HepG2 (cell line): Measurements from ENCODE around the gene DNLZ. TPM values are rescaled to one million over a fixed set of nuclear protein-coding genes. Genes with fewer than 3 reads are reported as not detected.

Experiments
- ATAC-seq: fragments of 200-7000 bp; cut with Tn5 transposase; 3 replicates; pipeline ENCODE4 v1.9.1; 2020; ENCODE audit warnings: mild to moderate bottlenecking, moderate library complexity
- BruUV-seq: library from RNA; stranded (reverse); fragments of 400-500 nt; replicated peaks from 2 replicates; lab custom pipeline; 2021; lab: Mats Ljungman, UMichigan
- CTCF ChIA-PET: fragments of 300-600 bp; formaldehyde crosslinking; extraction: SDS; loops from one replicate; lab custom pipeline; 2021; ENCODE audit warnings: low total read pairs, inconsistent platforms, low intra/inter-chr PET ratio; lab: Yijun Ruan, JAX
- POLR2A ChIA-PET: fragments of 350-600 bp; sonication (Branson Sonifier 250); formaldehyde crosslinking; loops from one replicate; lab custom pipeline; 2020; ENCODE audit warnings: antibody characterized with exemption, inconsistent platforms; lab: Yijun Ruan, JAX
- DNase-seq: peaks from one replicate; pipeline ENCODE4 v3.0.0-alpha.2; 2015; ENCODE audit warnings: low spot score
- FAIRE-seq: peaks from 3 replicates; lab custom pipeline; 2011; peaks lifted over from hg19 to GRCh38; lab: Jason Lieb, UNC
- H2AFZ ChIP-seq: one replicate; pipeline ENCODE4 v1.6.1; 2011; ENCODE audit warnings: low read length, inconsistent platforms
- H3K27ac ChIP-seq: fragments of 300-600 bp; 3 replicates; pipeline ENCODE4 v1.8.0; 2011; ENCODE audit warnings: mixed run types, mild to moderate bottlenecking, mixed read lengths, low read length, inconsistent platforms; ENCODE audit not compliant: insufficient read depth; ENCODE audit errors: extremely low read length
- H3K27me3 ChIP-seq, 2 experiments: fragments of 200-600 bp in 1 of 2; 2 replicates in 1 of 2; 3 replicates in 1 of 2; pipeline versions ENCODE4 v1.6.0 to v1.8.0; 2011; ENCODE audit warnings: low read length in 2 of 2, mild to moderate bottlenecking in 2 of 2, moderate library complexity in 2 of 2, inconsistent platforms in 1 of 2; ENCODE audit not compliant: insufficient read depth in 2 of 2, control insufficient read depth in 1 of 2
- H3K36me3 ChIP-seq, 2 experiments: fragments of 200-600 bp in 1 of 2; replicated peaks in 1 of 2; 2 replicates in 1 of 2; 3 replicates in 1 of 2; pipeline versions ENCODE4 v1.5.1 to v1.8.0; 2011; ENCODE audit warnings: low read length in 2 of 2, inconsistent platforms in 1 of 2; ENCODE audit not compliant: insufficient read depth in 2 of 2, control insufficient read depth in 1 of 2
- H3K4me1 ChIP-seq: 2 replicates; pipeline ENCODE4 v1.5.1; 2012; ENCODE audit warnings: low read length, inconsistent platforms; ENCODE audit not compliant: insufficient read depth
- H3K4me2 ChIP-seq: 2 replicates; pipeline ENCODE4 v1.6.0; 2011; ENCODE audit warnings: low read depth, low read length, inconsistent platforms
- H3K4me3 ChIP-seq, 3 experiments: fragments of 200-600 bp in 1 of 3; sonication (generic), shearing (Covaris generic) in 1 of 3; replicated peaks in 1 of 3; 2 replicates each; pipeline ENCODE4 v1.5.1; 2011 to 2016; ENCODE audit warnings: low read length in 3 of 3, inconsistent platforms in 2 of 3, low read depth in 2 of 3, mild to moderate bottlenecking in 2 of 3, control low read depth in 1 of 3, mixed read lengths in 1 of 3; ENCODE audit not compliant: insufficient read depth in 1 of 3
- H3K79me2 ChIP-seq: one replicate; pipeline ENCODE4 v1.6.1; 2011; ENCODE audit warnings: low read length, inconsistent platforms; ENCODE audit not compliant: insufficient read depth
- H3K9ac ChIP-seq: 2 replicates; pipeline ENCODE4 v1.6.0; 2011; ENCODE audit warnings: mild to moderate bottlenecking, low read depth, low read length, inconsistent platforms; ENCODE audit not compliant: insufficient read depth
- H3K9me3 ChIP-seq: 2 replicates; pipeline ENCODE4 v1.5.1; 2012; ENCODE audit warnings: mild to moderate bottlenecking, low read length
- H4K20me1 ChIP-seq: 2 replicates; pipeline ENCODE4 v1.6.0; 2011; ENCODE audit warnings: inconsistent platforms, mild to moderate bottlenecking, low read length, moderate library complexity; ENCODE audit not compliant: insufficient read depth
- CSRNP1 ChIP-seq: sonication (generic); formaldehyde crosslinking; IDR thresholded peaks from 2 replicates; pipeline ENCODE4 v1.8.1; 2023; ENCODE audit warnings: mild to moderate bottlenecking, missing genetic modification reagents
- KDM2A ChIP-seq: sonication (generic); formaldehyde crosslinking; IDR thresholded peaks from 2 replicates; pipeline ENCODE4 v1.4.0; 2020; ENCODE audit warnings: low read depth, missing genetic modification reagents, borderline replicate concordance
- PAF1 ChIP-seq: IDR thresholded peaks from 2 replicates; pipeline ENCODE4 v1.6.1; 2016; ENCODE audit warnings: missing genetic modification reagents, missing compliant biosample characterization
- ZBTB25 ChIP-seq: IDR thresholded peaks from 2 replicates; pipeline ENCODE4 v1.6.1; 2018; ENCODE audit warnings: missing genetic modification reagents
- ZMYM3 ChIP-seq: sonication (generic); formaldehyde crosslinking; IDR thresholded peaks from 2 replicates; pipeline ENCODE4 v1.5.1; 2020; ENCODE audit warnings: mild to moderate bottlenecking, missing genetic modification reagents
- ZNF639 ChIP-seq: conservative IDR thresholded peaks from 2 replicates; pipeline ENCODE4 v1.6.1; 2018; ENCODE audit warnings: missing genetic modification reagents
- ZNF720 ChIP-seq: sonication (generic); formaldehyde crosslinking; IDR thresholded peaks from 2 replicates; pipeline ENCODE4 v1.4.0; 2020; ENCODE audit warnings: missing genetic modification reagents
- WGBS: methylation state at CpG from one replicate; pipeline ENCODE4 v1.1.6; 2017; ENCODE audit warnings: low lambda C conversion rate; 5-methylcytosine and 5-hydroxymethylcytosine counted together
- in situ Hi-C: cut with HindIII; loops from 2 replicates; pipeline ENCODE4 v1.10.0; 2017; ENCODE audit warnings: low pct_unique_long_range_greater_than_20kb; ENCODE audit not compliant: extremely low pct_ligation_motif_present
- intact Hi-C: fragments of 100-400 bp; cut with micrococcal nuclease; formaldehyde crosslinking; loops from one replicate; pipeline ENCODE4 v1.10.0; 2022; ENCODE audit not compliant: unreplicated experiment
- polyA plus RNA-seq, 8 experiments: library from polyadenylated mRNA; depleted of rRNA in 3 of 8; stranded (reverse) in 7 of 8; unstranded in 1 of 8; fragments of >200 nt; fragmentation: Illumina TruSeq in 4 of 8; extraction: Trizol in 4 of 8; gene quantifications; 2 replicates each; pipeline versions ENCODE4 v1.2.1 to v1.2.3, GENCODE V29; 2011 to 2016; ENCODE audit warnings: low read depth in 4 of 8, missing spikeins in 1 of 8, mixed read lengths in 1 of 8; ENCODE audit not compliant: insufficient read depth in 1 of 8
- total RNA-seq, 5 experiments: library from RNA; depleted of rRNA; stranded (reverse); fragments of >200 nt; fragmentation: Illumina TruSeq; extraction: Trizol; gene quantifications; 2 replicates each; pipeline ENCODE4 v1.2.3, GENCODE V29; 2016; ENCODE audit warnings: low read depth in 1 of 5

Gene DNLZ
- total and polyA plus RNA-seq, 2 of the 13 experiments (the other 11 are each of a cell fraction or from before 2014, with no cell fraction given), result 3.4 to 8.0 TPM

GRCh38 chr9:136353088-136353487 is 10.5 kb downstream of the DNLZ start:
- intact Hi-C loops (no loop called here), in situ Hi-C loops (no loop called here)
- no CpG with 5 or more reads among the region's 11 CpGs for WGBS
- H3K4me1 ChIP-seq, result peaks cover 44% of the 10 kb centered on the region
- no peak overlapping the region for H3K4me2 ChIP-seq
- peak; percentile 58 for TF ChIP-seq ZMYM3 (CRISPR knock-in tag)
- TF ChIP-seq ZNF720 (CRISPR knock-in tag), result no peak
- no peak for TF ChIP-seq PAF1 (CRISPR knock-in tag)
- TF ChIP-seq KDM2A, result no peak
- no peak for TF ChIP-seq ZNF639 (CRISPR knock-in tag)
- 0 out of 2 replicates have a peak, but pooled peaks have one; percentile 20 for TF ChIP-seq CSRNP1 (CRISPR knock-in tag)
- TF ChIP-seq ZBTB25 (CRISPR knock-in tag), result no peak
- no TSS peak for BruUV-seq
- no peaks in the 10 kb centered on the region for H3K36me3 ChIP-seq
- no peaks in the 10 kb centered on the region for H4K20me1 ChIP-seq
- FAIRE-seq, result no peak
- no peaks in the 10 kb centered on the region for H3K79me2 ChIP-seq
- ChIA-PET POLR2A (no interaction called here), CTCF (no interaction called here)
- peaks cover 0 to 9% of the 10 kb centered on the region in 2 experiments; a peak in 2 of 5 replicates for H3K27me3 ChIP-seq
- ATAC-seq, result no peak
- H3K4me3 ChIP-seq, result no peak overlapping the region
- no peak for DNase-seq
- H3K9ac ChIP-seq, result no peak overlapping the region
- H2AFZ ChIP-seq, result no peak overlapping the region
- no peaks in the 10 kb centered on the region for H3K9me3 ChIP-seq
- no peak overlapping the region for H3K27ac ChIP-seq
